ENCODE data around the gene YKT6.
"Not testable (repeated sequence)": the region's sequence is repeated elsewhere in the genome, so short reads cannot be mapped to it uniquely, and the experiment has no call there.

YKT6 gene

DNA sequence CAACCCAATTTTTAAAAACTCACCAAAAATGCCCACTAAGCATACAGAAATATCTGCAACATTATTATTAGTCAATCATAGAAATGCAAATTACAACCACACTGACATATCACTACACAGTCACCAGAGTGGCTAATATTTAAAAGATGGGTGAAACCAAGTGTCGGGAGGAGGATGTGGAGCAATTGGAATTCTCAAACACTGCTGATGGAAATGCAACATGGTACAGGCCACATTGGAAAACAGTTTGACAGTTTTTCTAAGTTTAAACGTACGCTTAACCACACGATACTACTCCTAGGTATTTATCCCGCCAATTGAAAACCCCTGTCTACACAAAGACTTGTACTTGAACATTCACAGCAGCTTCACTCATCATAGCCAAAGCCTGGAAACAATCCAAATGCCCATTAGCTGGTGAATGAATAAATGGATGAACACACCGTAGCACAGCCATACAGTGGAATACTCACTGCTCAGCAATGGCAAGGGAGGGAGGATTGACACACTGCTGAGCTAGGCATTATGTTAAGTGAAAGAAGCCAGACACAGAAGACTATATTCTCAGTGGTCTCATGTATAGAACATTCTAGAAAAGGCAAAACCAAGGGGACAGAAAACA is 27.9 kb upstream of the YKT6 start:
- no peak for DNase-seq

DNA sequence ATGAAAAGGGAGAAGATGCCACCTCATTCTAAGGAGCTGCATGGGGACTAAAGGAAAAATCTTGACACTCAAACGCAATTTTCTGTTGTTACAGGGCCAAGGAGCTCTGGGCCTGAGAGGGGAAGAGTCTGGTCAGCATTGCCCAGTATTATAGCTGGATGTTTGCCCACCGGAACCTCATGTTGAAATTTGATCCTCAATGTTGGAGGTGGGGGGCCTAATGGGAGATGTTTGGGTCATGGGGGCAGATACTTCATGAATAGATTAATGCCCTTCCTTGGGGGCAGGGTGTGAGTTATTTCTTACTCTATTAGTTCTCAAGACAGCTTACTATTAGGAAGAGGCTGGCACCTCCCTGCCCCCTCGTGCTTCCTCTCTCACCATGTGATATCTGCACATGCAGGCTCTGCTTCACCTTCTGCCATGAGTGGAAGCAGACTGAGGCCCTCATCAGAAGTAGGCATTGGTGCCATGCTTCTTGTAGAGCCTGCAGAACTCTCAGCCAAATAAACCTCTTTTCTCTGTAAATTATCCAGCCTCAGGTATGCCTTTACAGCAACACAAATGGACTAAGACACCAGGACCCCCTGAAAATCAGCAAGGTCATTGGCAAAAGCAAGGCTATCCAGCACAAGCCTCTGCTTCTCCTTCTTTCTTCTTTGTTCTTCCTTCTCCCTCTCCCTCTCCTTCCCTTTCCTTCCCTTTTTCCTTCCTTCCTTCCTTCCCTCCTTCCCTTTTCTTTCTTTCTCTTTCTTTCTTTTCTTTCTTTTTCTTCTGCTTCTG is 26.7 kb upstream of the YKT6 start:
- no peak for DNase-seq

DNA sequence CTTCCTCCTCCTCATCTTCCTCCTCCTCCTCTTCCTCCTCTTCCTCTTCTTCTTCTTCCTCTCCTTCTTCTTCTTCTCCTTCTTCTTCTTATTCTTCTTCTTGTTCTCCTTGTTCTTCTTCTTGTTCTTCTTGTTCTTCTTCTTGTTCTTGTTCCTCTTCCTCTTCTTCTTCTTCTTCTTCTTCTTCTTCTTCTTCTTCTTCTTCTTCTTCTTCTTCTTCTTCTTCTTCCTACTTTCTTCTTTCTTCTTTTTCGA is 26.2 kb upstream of the YKT6 start:
- DNase-seq: not testable (repeated sequence)

- DNase-seq: no peak
Observed at GRCh38 chr7:44175730-44176129, 25.0 kb upstream of the YKT6 start.

GRCh38 chr7:44176486-44176885 is 24.3 kb upstream of the YKT6 start:
- no peak for DNase-seq

DNA sequence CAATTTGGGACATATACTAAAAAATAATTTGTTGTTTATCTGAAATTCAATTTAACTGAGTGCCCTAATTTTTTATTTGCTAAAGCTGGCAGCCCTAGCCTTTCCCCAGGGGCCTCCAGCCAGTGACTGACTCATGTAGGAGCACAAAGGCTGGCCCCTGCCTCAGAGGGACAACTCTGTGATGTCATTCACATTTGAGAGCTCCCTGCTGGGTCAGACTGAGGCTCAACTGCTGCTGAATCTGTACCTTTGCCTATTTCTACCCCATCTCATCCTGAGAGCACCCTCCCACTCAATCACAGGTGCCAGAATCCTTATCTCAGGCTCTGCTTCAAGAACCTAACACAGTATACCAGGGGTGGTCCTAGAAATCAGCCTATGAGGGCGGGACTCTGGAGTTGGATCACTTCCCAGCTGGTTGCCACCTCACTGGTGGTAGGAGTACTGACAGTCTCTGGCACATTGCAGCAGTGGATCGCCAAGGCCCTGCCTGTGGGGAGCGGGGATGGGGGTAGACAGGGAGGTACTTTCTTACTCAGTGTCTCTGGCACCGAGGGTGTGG is 23.1 kb upstream of the YKT6 start:
- no peak for DNase-seq

DNA sequence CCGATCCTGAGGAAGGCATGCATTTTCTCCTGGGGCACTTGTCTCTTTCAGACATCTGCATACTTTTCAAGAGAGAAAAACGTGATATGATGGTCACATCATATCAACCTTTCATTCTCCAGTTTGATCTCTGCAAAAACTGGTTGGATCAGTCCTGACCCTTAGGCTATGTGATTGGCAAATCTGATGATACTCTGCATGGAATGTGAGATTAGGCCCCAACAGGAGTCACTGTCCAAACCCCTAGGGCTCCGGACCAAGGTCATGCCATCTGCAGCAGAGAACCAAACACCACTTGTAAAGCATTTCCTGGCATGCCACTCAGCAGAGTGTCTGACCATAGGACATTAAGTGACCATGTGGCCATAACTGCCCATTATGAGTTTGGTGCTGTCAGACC is 20.1 kb upstream of the YKT6 start:
- no peak for DNase-seq

DNA sequence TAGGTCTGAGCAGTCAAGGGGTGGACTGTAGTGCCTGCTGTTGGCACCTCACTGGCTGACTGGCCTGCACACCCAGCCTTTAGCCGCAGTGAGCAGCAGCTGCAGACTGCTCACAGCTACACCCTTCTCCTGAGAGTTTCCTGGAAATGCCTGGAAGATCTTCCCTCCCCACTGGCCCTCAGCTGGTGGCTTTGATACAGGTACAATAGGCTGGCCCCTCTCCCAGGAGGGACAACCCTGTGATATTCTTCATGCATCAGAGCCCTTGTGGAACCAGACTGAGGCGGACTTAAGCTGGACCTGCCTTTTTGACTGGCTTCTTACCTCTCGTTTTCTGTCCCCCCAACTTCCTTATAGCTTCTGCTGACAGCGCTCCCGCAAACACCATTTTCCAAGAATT is 18.0 kb upstream of the YKT6 start:
- DNase-seq: no peak

DNA sequence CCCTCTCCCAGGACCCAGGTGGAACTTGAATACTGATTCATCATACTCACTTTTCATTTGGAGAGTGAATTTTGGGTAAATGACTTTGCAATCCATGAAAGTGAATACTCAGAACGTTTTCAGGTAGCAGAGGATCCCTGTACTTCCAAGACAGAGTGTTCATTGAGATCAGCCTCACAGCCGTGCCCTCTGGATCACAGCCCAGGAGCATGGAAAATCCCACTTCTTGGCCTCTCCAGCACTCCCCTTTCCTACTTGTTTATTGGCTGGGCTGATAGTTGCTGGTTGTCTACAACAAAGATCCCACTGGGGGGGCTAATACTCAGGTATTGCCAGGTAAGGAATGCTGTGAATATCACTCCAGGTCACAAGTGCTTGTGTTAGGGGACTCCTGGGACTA is 17.4 kb upstream of the YKT6 start:
- DNase-seq: no peak

DNA sequence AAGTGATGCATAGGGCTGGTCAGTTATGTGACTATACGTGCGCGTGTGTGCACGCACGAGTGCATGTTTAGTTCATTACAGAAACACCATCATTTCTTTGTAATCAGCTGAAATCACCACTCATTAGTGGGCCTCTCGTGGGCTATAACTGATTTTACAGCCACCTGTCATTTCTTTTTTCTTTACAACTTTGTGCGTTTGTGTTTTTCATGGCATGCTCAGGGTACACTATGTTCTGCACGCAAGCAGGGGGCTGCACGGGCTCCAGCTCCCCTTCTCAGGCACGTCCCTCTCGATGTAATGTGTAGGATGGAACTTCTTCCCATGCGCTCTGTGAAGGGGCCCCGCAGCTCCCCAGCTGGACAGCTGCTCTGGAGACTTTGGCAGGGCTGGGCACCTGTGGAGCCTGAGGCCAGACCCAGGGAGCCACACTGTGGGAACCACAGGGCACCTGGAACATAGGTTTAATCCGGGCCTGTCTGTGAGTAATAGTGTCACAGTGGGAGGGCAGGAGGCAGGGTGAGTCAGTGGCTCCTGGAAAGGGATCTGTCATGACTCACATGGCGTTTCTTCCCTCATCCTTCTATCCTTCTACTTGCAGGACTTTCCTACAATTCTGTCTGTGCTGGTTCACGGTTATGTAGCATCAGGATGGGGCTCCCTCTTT is 16.4 kb upstream of the YKT6 start:
- no peak for DNase-seq

DNA sequence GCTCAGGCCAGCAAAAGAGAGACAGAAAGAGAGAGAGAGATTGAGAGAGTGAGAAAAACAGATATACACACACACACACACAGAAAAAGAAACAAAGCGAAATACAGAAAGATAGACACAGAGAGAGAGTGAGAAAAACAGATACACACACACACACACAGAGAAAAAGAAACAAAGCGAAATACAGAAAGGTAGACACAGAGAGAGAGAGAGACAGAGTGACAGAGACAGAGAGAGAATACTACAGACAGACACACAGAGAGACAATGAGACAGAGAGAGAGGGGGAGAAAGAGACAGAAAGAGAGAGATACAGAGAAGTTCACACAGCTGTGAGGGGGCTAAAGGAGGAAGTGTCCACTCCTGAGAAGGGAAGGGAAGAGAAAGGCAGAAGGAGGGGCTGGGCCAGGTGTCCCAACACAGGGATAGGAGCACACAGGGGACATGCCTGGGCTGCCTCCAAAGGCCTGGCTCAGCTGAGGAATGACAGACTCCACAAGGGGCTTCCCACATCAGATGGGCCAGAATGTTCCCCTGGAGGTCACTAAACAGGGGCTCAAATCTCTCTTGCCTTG is 15.8 kb upstream of the YKT6 start:
- DNase-seq: no peak

- peak; percentile 63 for DNase-seq
Observed at GRCh38 chr7:44185729-44186128, 15.0 kb upstream of the YKT6 start.

- no peak for DNase-seq
Observed at GRCh38 chr7:44186736-44187135, 14.0 kb upstream of the YKT6 start.

GRCh38 chr7:44187636-44188416 is 13.0 kb upstream of the YKT6 start:
- peak; percentile 47 for DNase-seq

- DNase-seq: no peak
Observed at GRCh38 chr7:44188480-44189225, 12.1 kb upstream of the YKT6 start.

- DNase-seq: no peak
Observed at GRCh38 chr7:44189286-44189992, 11.3 kb upstream of the YKT6 start, which contains the start of gene GCK. TSS of gene GCK (minus strand) at chr7:44189439. CDS start at chr7:44188953, 486 bp downstream.

DNA sequence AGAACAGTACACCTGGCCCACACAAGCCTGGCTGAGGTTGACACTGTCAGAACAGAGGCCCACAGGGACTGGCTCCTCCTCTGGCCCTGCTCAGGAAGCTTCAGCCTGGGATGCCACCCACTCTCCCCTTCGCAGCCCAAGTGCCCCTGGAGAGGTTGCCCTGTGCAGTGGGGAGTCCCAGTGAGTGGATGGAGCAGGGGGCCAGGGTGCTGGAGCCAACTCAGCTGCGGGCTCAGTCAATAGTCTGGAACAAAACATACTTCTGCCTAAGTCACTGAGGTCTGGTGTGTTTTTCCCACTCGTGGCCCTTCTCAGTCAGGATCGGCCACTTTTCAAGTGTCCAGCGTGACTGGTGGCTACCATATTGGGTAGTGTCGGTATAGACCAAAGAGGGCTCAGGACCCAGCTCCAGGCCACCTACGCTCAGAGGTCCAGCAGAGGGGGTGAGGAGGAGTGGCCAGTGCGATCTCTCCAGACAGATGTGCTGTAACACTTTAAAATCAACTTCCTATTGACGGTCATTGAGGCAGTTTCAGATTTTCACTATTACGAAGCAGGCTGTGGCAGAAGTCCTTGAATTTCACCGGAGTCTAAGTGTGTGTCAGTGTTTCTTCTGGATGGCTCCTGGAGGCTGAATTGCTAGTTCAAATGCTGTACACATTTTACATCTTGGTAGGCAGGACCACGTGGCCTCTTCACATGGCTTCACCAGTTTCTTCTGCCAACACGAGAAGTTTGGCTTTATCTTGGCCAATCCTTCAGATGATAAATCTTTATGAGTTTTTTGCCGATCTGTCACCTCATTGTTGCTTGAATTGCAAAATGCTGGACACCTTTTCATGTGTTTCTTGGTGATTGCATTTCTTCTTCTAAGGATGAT is 10.5 kb upstream of the YKT6 start:
- no peak for DNase-seq

DNA sequence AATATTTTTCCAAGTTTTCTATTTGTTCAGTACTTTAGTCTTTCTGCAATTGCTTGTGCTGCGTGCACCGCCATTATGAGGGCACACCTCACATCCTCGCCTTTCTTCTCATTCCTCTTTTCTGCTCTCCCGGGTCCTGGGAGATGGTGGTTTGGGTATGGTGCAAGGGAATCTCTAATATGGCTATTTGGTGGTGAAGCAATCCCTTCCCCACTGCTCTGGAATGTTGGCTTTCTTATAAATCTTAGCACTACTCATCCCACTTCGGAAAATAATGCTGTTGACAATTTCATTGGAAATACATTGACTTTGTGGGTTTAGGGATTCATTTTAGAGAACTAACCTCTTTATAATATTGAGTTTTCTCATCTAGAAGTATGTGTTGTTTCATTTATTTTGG is 9.6 kb upstream of the YKT6 start:
- DNase-seq: no peak

- no peak for DNase-seq
Observed at GRCh38 chr7:44193011-44193802, 7.6 kb upstream of the YKT6 start.

DNA sequence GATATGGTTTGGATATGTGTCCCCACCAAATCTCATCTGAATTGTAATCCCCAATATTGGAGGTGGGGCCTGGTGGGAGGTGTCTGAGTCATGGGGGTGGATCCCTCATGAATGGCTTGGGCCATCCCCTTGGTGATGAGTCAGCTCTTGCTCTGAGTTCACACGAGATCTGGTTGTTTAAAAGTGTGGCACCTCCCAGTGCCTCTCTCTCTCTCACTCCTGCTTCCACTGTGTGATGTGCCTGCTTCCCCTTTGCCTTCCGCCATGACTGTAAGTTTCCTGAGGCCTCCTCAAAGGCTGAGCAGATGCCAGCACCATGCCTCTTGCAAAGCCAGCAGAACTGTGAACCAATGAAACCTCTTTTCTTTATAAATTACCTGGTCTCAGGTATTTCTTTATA is 6.7 kb upstream of the YKT6 start:
- DNase-seq: no peak
